VCaP (cell line): Measurements from ENCODE around the gene RPTOR.

ENCODE experiments used
- H3K27ac ChIP-seq: fragments of 450-650 bp; 2 replicates; pipeline ENCODE4 v1.5.1; 2017
- TF ChIP-seq, protein P1 (sequence below): fragments of 450-650 bp; conservative IDR thresholded peaks from 2 replicates; pipeline ENCODE4 v1.5.1; 2017; ENCODE audit warnings: mild to moderate bottlenecking, moderate library complexity

The RPTOR gene

DNA sequence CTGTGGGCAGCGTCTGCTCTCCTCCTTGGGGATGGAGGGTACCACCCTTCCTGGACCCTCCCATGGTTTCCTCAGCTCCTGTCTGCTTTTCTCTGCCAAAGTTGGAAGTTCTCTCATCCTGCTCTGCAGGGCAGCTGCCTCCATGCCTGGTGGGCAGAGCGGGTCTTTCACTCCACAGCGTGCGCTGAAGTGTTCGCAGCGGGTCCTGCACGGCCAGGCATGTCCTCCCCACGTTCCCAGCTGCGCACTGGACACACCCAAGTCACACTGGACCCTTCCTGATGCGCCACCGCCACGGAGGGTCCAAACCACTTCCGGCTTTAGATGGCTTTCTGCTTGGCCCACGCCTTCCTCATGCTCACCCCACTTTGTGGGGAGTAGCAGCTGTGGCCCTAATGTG lies 34.5 kb upstream of the RPTOR start:
- H3K27ac ChIP-seq, result no peak overlapping the region
- TF ChIP-seq, protein P1, sequence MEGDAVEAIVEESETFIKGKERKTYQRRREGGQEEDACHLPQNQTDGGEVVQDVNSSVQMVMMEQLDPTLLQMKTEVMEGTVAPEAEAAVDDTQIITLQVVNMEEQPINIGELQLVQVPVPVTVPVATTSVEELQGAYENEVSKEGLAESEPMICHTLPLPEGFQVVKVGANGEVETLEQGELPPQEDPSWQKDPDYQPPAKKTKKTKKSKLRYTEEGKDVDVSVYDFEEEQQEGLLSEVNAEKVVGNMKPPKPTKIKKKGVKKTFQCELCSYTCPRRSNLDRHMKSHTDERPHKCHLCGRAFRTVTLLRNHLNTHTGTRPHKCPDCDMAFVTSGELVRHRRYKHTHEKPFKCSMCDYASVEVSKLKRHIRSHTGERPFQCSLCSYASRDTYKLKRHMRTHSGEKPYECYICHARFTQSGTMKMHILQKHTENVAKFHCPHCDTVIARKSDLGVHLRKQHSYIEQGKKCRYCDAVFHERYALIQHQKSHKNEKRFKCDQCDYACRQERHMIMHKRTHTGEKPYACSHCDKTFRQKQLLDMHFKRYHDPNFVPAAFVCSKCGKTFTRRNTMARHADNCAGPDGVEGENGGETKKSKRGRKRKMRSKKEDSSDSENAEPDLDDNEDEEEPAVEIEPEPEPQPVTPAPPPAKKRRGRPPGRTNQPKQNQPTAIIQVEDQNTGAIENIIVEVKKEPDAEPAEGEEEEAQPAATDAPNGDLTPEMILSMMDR, result no peak

DNA sequence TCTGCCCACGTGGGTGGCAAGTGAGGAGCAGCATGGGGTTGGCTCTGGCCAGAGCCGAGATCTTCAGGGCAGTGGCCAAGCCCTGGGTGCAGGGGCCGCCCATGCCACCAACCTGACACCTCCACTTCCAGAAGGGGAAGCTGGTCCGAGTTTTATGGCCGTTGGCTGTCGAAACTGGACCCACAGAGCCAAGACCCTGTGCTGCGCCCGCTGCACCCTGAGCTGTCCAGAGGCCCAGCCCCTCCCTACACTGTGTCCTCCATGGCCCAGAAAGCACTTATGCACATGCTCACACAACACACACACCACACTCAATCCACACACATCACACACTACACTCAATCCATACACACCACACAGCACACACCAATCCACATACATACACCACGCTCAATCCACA lies 33.9 kb upstream of the RPTOR start:
- TF ChIP-seq, protein P1, result no peak
- no peak overlapping the region for H3K27ac ChIP-seq

DNA sequence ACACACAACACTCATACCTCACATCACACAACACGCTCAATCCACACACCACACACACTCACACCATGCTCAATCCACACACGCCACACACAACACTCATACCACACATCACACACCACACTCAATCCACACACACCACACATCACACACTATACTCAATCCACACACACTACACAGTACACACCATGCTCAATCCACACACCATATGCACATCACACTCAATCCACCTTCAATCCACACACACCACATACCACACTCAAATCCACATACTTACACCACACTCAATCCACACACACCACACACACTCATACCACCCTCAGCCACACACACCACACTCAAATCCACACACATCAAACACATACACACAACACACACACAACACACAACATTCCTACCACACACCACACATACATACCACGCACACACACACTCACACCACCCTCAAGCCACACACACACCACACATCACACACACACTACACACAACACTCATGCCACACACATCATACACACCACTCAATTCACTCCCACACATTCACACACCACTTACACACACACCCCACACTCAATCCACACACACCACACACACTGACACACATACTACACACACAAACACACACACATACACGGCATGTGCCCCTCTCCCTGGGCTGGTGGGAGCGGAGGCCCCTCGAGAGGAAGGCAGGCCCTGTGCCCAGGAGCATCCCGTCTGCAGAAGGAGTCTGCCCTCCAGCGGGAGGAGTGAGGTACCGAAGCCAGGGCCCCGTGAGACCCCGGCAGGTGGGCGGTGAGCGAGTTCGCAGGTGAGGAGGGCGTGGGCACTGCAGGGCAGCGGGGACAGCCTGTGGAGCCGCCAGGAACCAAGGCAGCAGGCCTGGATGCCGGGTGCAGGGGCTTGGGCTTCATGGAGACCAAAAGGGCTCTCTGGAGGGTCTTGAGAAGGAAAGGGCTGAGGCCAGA lies 33.1 kb upstream of the RPTOR start:
- no peak overlapping the region for H3K27ac ChIP-seq
- TF ChIP-seq, protein P1, result no peak

DNA sequence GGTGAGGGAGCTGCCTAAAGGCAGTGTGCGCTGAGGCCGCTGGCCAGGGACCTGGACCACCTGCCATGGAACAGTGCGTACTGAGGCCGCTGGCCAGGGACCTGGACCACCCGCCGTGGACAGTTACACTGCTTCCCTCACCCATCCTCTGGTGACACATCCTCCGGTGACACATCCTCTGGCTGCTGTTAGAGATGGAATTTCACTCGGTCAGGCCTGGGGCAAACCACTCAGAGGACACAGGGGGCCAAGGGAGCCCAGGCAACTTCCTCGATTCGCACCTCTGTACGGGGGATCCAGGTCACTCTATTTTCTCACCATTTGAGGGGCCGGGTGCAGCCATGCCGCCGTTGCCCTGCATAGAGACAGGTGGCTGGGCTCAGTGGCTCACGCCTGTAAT lies 32.4 kb upstream of the RPTOR start:
- TF ChIP-seq, protein P1, result no peak
- H3K27ac ChIP-seq, result no peak overlapping the region

DNA sequence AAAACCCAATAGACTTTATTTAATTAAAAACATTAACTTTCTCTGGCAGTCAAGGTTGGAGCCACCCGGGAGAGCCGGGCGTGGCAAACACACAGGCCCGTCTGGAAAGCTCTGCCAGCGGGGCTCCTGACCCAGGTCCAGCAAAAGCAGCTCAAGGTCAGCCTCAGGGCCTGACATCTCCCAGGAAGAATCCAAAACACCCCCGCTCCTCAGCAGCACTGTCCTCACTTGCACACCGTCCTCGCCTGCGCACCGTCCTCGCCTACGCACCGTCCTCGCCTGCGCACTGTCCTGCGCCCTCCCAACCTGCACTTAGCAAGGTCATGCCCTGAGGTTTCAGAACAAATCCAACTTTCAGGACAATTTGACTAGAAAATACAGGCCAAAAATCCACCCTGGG lies 31.4 kb upstream of the RPTOR start:
- no peak overlapping the region for H3K27ac ChIP-seq
- TF ChIP-seq, protein P1, result no peak

DNA sequence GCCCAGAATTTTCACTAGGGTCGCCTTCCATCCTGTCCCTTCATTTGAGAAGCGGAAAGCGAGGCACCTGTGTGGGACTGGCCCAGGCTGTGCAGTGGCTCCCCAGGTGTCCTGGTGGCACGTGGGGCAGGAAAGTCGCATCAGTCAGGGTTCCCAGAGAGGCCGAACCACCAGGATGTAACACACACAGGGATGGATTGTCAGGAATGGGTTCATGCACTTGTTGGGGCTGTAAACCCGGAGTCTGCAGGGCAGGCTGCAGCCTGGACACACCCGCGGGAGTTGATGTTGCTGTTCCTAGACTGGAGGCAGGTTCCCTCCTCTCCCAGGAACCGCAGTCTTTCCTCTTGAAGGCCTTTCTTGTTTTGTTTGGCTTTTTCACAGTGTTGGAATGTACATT lies 30.7 kb upstream of the RPTOR start:
- no peak overlapping the region for H3K27ac ChIP-seq
- TF ChIP-seq, protein P1, result no peak

DNA sequence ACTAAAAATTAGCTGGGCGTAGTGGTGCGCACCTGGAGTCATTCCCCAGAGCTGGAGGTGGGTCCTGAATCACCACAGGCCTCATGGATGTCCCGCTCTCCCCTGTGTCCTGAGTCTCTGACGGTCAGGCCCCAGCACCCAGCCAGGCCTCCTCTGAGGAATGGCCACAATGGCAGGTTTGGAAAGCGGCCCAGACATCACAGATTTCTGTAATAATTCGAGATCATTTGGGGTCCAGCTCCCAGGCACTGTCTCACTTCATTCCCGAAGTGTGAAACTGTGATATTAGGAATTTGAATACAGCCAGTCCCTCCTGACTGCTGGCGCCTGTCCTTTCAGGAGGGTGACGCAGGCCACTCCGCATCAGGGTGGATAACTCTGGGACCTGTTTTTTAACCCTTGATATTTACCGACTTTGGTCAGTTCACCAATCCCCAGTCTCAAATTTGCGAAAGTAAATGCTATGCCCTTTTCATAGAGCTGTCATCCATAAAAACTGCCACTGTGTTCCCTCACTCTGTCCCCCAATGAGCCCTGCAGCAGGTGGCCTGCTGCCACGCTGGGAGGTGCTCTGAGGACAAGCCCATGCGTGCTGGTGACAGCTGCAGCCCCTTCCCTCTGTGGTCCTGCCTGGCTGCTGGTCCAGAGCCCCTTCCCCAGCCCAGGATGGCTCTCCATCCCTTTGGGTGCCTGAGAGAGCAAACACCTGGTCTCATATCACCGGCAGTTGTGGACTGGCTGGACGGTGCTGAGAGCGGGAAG lies 28.3 kb upstream of the RPTOR start:
- TF ChIP-seq, protein P1, result no peak
- H3K27ac ChIP-seq, result no peak overlapping the region
